SK-N-SH treated with all-trans-retinoic acid at 6 μM for 48 hours (cell line): Measurements from ENCODE around the gene MIPEP.

Experiments
- ATAC-seq: fragments of 200-7000 bp; cut with Tn5 transposase; 3 replicates; pipeline ENCODE4 v1.9.1; 2020; ENCODE audit warnings: mild to moderate bottlenecking, moderate library complexity
- BACH2 ChIP-seq: fragments of 250-450 bp; sonication (Bioruptor Pico); IDR thresholded peaks from 2 replicates; pipeline ENCODE4 v1.9.0; 2021; ENCODE audit warnings: mild to moderate bottlenecking, borderline replicate concordance
- CREB5 ChIP-seq: fragments of 250-450 bp; sonication (Bioruptor Pico); IDR thresholded peaks from 2 replicates; pipeline ENCODE4 v1.5.1; 2020; ENCODE audit warnings: low read depth, mild to moderate bottlenecking, moderate library complexity
- CSDC2 ChIP-seq: fragments of 250-450 bp; sonication (Bioruptor Pico); IDR thresholded peaks from 2 replicates; pipeline ENCODE4 v1.5.0; 2020; ENCODE audit warnings: mild to moderate bottlenecking, moderate library complexity
- CSRNP3 ChIP-seq: fragments of 250-450 bp; sonication (Bioruptor Pico); IDR thresholded peaks from 2 replicates; pipeline ENCODE4 v1.5.1; 2021; ENCODE audit warnings: mild to moderate bottlenecking, moderate library complexity
- GLIS3 ChIP-seq: fragments of 250-450 bp; sonication (Bioruptor Pico); IDR thresholded peaks from 2 replicates; pipeline ENCODE4 v1.5.0; 2020; ENCODE audit warnings: mild to moderate bottlenecking, moderate library complexity
- ISL1 ChIP-seq: fragments of 250-450 bp; sonication (Bioruptor Pico); IDR thresholded peaks from 2 replicates; pipeline ENCODE4 v2.1.2; 2022; ENCODE audit warnings: mild to moderate bottlenecking, moderate library complexity
- OSR1 ChIP-seq: fragments of 250-450 bp; sonication (Bioruptor Pico); IDR thresholded peaks from 2 replicates; pipeline ENCODE4 v1.8.0; 2022; ENCODE audit warnings: moderate library complexity, mild to moderate bottlenecking, inconsistent platforms
- PATZ1 ChIP-seq: fragments of 250-450 bp; sonication (Bioruptor Pico); IDR thresholded peaks from 2 replicates; pipeline ENCODE4 v1.8.0; 2020; ENCODE audit warnings: mild to moderate bottlenecking, moderate library complexity, borderline replicate concordance
- PPARA ChIP-seq: fragments of 250-450 bp; sonication (Bioruptor Pico); IDR thresholded peaks from 2 replicates; pipeline ENCODE4 v1.5.0; 2020; ENCODE audit warnings: mild to moderate bottlenecking, borderline replicate concordance
- TOX ChIP-seq: fragments of 250-450 bp; sonication (Bioruptor Pico); IDR thresholded peaks from 2 replicates; pipeline ENCODE4 v1.8.0; 2021; ENCODE audit warnings: mild to moderate bottlenecking, moderate library complexity, borderline replicate concordance
- TSHZ2 ChIP-seq: fragments of 250-450 bp; sonication (Bioruptor Pico); IDR thresholded peaks from 2 replicates; pipeline ENCODE4 v1.5.0; 2020; ENCODE audit warnings: mild to moderate bottlenecking, moderate library complexity
- ZC3H10 ChIP-seq: fragments of 250-450 bp; sonication (Bioruptor Pico); IDR thresholded peaks from 2 replicates; pipeline ENCODE4 v1.5.1; 2021; ENCODE audit warnings: mild to moderate bottlenecking, moderate library complexity
- ZFP3 ChIP-seq: fragments of 250-450 bp; sonication (Bioruptor Pico); IDR thresholded peaks from 2 replicates; pipeline ENCODE4 v1.5.0; 2020; ENCODE audit warnings: mild to moderate bottlenecking, moderate library complexity
- ZNF565 ChIP-seq: fragments of 450-650 bp; formaldehyde crosslinking; conservative IDR thresholded peaks from 2 replicates; pipeline ENCODE4 v1.5.0; 2020; ENCODE audit warnings: low read depth, mild to moderate bottlenecking, moderate library complexity
- ZNF70 ChIP-seq: fragments of 450-650 bp; formaldehyde crosslinking; IDR thresholded peaks from 2 replicates; pipeline ENCODE4 v1.5.0; 2020; ENCODE audit warnings: mild to moderate bottlenecking, moderate library complexity
- ZNF8 ChIP-seq: fragments of 450-650 bp; formaldehyde crosslinking; IDR thresholded peaks from 2 replicates; pipeline ENCODE4 v1.5.0; 2020; ENCODE audit warnings: mild to moderate bottlenecking, moderate library complexity
- TF ChIP-seq, protein P1 (sequence below): fragments of 250-450 bp; sonication (Bioruptor Pico); IDR thresholded peaks from 2 replicates; pipeline ENCODE4 v1.8.0; 2021; ENCODE audit warnings: low read depth, mild to moderate bottlenecking, moderate library complexity, borderline replicate concordance

Gene MIPEP

GRCh38 chr13:23828866-23829265 lies 60.3 kb downstream of the MIPEP start:
- ATAC-seq: no peak
- no peak for TF ChIP-seq OSR1 (CRISPR knock-in tag)
- no peak for TF ChIP-seq PATZ1 (CRISPR knock-in tag)
- no peak for TF ChIP-seq CSDC2

DNA sequence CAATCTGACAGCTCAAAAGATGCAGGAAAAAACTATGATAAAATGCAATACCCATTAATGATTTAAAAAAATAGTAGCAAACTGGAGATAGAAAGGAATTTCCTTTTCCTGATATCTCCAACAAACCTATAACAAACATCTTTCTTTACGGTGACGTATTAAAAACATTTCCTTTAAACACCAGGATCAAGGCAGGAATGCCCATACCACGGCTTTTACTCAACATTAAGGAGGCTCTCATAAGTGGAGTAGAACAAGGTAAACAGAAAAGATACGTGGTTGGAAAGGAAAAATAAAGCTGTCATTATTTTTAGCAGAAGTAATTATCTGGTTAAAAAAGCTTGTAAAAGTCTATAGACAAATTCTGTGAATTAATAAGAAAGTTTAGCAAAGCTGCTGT lies 61.1 kb downstream of the MIPEP start:
- TF ChIP-seq ZNF565: no peak
- TF ChIP-seq PPARA (CRISPR knock-in tag): no peak
- TF ChIP-seq CREB5 (CRISPR knock-in tag): no peak
- TF ChIP-seq ZC3H10 (CRISPR knock-in tag): no peak
- TF ChIP-seq GLIS3: no peak
- TF ChIP-seq PATZ1 (CRISPR knock-in tag): no peak
- no peak for TF ChIP-seq ZNF8 (CRISPR knock-in tag)
- no peak for TF ChIP-seq ZNF70 (CRISPR knock-in tag)
- TF ChIP-seq TSHZ2 (CRISPR knock-in tag): no peak
- no peak for TF ChIP-seq BACH2
- TF ChIP-seq CSDC2: no peak
- TF ChIP-seq, protein P1, sequence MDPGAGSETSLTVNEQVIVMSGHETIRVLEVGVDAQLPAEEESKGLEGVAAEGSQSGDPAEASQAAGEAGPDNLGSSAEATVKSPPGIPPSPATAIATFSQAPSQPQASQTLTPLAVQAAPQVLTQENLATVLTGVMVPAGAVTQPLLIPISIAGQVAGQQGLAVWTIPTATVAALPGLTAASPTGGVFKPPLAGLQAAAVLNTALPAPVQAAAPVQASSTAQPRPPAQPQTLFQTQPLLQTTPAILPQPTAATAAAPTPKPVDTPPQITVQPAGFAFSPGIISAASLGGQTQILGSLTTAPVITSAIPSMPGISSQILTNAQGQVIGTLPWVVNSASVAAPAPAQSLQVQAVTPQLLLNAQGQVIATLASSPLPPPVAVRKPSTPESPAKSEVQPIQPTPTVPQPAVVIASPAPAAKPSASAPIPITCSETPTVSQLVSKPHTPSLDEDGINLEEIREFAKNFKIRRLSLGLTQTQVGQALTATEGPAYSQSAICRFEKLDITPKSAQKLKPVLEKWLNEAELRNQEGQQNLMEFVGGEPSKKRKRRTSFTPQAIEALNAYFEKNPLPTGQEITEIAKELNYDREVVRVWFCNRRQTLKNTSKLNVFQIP (CRISPR knock-in tag): no peak
- no peak for TF ChIP-seq OSR1 (CRISPR knock-in tag)
- no peak for ATAC-seq

DNA sequence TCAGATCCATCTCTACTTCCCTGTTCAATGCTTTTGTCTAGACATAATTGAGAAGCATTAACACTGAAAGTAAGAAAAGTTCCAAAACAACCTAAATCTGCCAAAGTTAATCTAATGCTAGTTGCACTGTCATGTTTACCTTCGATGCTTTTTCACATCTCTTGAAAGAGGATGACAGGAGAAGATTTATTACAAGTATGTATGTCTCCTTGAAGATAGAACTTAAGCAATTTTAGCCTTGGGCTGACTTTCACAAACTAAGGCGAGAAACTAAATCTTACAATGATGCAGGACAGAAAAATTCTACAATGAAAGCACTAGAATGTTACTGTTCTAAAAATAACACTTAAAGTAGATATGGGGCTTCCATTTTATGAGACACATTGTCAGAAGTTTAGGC lies 64.0 kb downstream of the MIPEP start:
- no peak for ATAC-seq
- TF ChIP-seq TOX (CRISPR knock-in tag) (no peak), ZFP3 (CRISPR knock-in tag) (no peak), CSRNP3 (CRISPR knock-in tag) (no peak), PATZ1 (CRISPR knock-in tag) (no peak), CSDC2 (no peak), TSHZ2 (CRISPR knock-in tag) (no peak), ISL1 (CRISPR knock-in tag) (no peak), ZNF70 (CRISPR knock-in tag) (no peak), CREB5 (CRISPR knock-in tag) (no peak), ZNF8 (CRISPR knock-in tag) (no peak), ZNF565 (no peak), GLIS3 (no peak)
- TF ChIP-seq, all 23 proteins: peak for 0
